ENCODE results near the gene RASGEF1C. TPM values are rescaled to one million over a fixed set of nuclear protein-coding genes. Genes with fewer than 3 reads are reported as not detected.

Gene RASGEF1C
- total and polyA plus RNA-seq, 10 donors: 0.06 to 1.1 (median 0.21) TPM; not detected in 6

- intact Hi-C loops (cut with DNase I; ENCODE audit: low total_unique reads): no loop called here
- no peaks in the 10 kb centered on the region for H3K36me3 ChIP-seq
- 90 to 93% (median 93%) methylated on average over 8 of the region's 8 CpGs for WGBS, 5 donors
Observed at GRCh38 chr5:180053061-180053602, 155.9 kb downstream of the RASGEF1C start.

GRCh38 chr5:180052211-180052818 lies 156.7 kb downstream of the RASGEF1C start:
- Histone ChIP-seq H3K4me1 (peaks cover 0 to 29% (median 0%) of the 10 kb centered on the region in 6 donors), H3K9me3 (no peaks in the 10 kb centered on the region), H3K4me3 (no peak overlapping the region), H3K36me3 (no peaks in the 10 kb centered on the region), H3K27me3 (replicated peaks in 1 of 7) (no peaks in the 10 kb centered on the region), H3K27ac (no peak overlapping the region)
- intact Hi-C loops (cut with DNase I; ENCODE audit: low total_unique reads): no loop called here
- TF ChIP-seq POLR2AphosphoS5 (IDR thresholded peaks at IDR 0.05): no peak
- TF ChIP-seq CTCF (IDR thresholded peaks at IDR 0.05 in 8 of 11, conservative IDR thresholded peaks at IDR 0.05 in 3 of 11): no peak
- TF ChIP-seq POLR2A (IDR thresholded peaks at IDR 0.05): no peak
- WGBS, 5 donors: 85 to 92% (median 88%) methylated on average over 5 of the region's 5 CpGs
- no peak for DNase-seq

More at GRCh38 chr5:180053061-180053602, 155.9 kb downstream of the RASGEF1C start:
- Histone ChIP-seq H3K4me3 (no peak overlapping the region), H3K4me1 (peaks cover 0 to 29% (median 0%) of the 10 kb centered on the region in 6 donors), H3K27me3 (replicated peaks in 1 of 7) (no peaks in the 10 kb centered on the region), H3K27ac (no peak overlapping the region), H3K9me3 (no peaks in the 10 kb centered on the region)
- TF ChIP-seq POLR2A (IDR thresholded peaks at IDR 0.05) (no peak), CTCF (IDR thresholded peaks at IDR 0.05 in 8 of 11, conservative IDR thresholded peaks at IDR 0.05 in 3 of 11) (no peak), POLR2AphosphoS5 (IDR thresholded peaks at IDR 0.05) (no peak)
- no peak for DNase-seq

Other genes with a start within 250 kb of the RASGEF1C start
- 100 to 1,000 TPM in 1 of 7 donors, 10 to 100 TPM in 6; 64.5 to 119 (median 84.1) TPM for gene RNF130, start 137.5 kb downstream of the RASGEF1C start, total RNA-seq
- gene RNF130, start 137.5 kb downstream of the RASGEF1C start, polyA plus RNA-seq: 10 to 100 TPM; 44.1 to 57.0 (median 45.4) TPM
- 10 to 100 TPM; 30.7 to 38.5 (median 33.4) TPM for gene MAPK9, start 82.9 kb upstream of the RASGEF1C start, total RNA-seq
- 10 to 100 TPM in 2 of 3 donors, 1 to 10 TPM in 1; 8.9 to 13.9 (median 10.3) TPM for gene MAPK9, start 82.9 kb upstream of the RASGEF1C start, polyA plus RNA-seq
- gene GFPT2, start 144.1 kb upstream of the RASGEF1C start, total RNA-seq: 1 to 10 TPM; 1.2 to 4.7 (median 2.0) TPM
- gene GFPT2, start 144.1 kb upstream of the RASGEF1C start, polyA plus RNA-seq: 1 to 10 TPM; 1.2 to 1.5 (median 1.5) TPM